HEK293 (cell line): ENCODE results near the gene PPOX.

Experiments
- CTCF ChIA-PET: fragments of 350-600 bp; formaldehyde crosslinking; extraction: SDS; loops from one replicate; lab custom pipeline; 2021; ENCODE audit warnings: antibody characterized with exemption; lab: Yijun Ruan, JAX
- POLR2A ChIA-PET: fragments of 300-600 bp; formaldehyde crosslinking; extraction: SDS; loops from one replicate; lab custom pipeline; 2020; ENCODE audit warnings: antibody characterized with exemption, inconsistent platforms; lab: Yijun Ruan, JAX
- H3K27ac ChIP-seq: fragments of 200-500 bp; sonication (Bioruptor generic); 2 replicates; pipeline ENCODE4 v1.5.1; 2014; ENCODE audit warnings: low read depth, low read length, control low read depth, inconsistent platforms; ENCODE audit errors: extremely low read depth
- H3K36me3 ChIP-seq, 2 experiments: fragments of 200-500 bp in 1 of 2; sonication (Bioruptor generic) in 1 of 2; 1 replicate in 1 of 2; 2 replicates in 1 of 2; pipeline ENCODE4 v1.5.1; 2014 to 2017; ENCODE audit warnings: inconsistent platforms in 2 of 2, low read length in 2 of 2; ENCODE audit not compliant: control insufficient read depth in 2 of 2, insufficient read depth in 1 of 2
- H3K4me1 ChIP-seq: fragments of 200-500 bp; sonication (Bioruptor generic); 2 replicates; pipeline ENCODE4 v1.5.1; 2014; ENCODE audit warnings: mild to moderate bottlenecking, low read length, inconsistent platforms; ENCODE audit not compliant: control insufficient read depth, insufficient read depth
- H3K4me3 ChIP-seq: 2 replicates; pipeline ENCODE4 v1.5.1; 2011; ENCODE audit warnings: low read depth, mild to moderate bottlenecking, control low read depth, low read length, moderate library complexity
- H3K9me3 ChIP-seq: fragments of 200-500 bp; sonication (Bioruptor generic); 2 replicates; pipeline ENCODE4 v1.5.1; 2014; ENCODE audit warnings: low read depth, low read length, inconsistent platforms; ENCODE audit not compliant: control insufficient read depth, insufficient read depth
- ZBTB17 ChIP-seq: fragments of 450-650 bp; formaldehyde crosslinking; IDR thresholded peaks from 2 replicates; pipeline ENCODE4 v1.5.1; 2016; ENCODE audit warnings: missing biosample characterization, missing genetic modification characterization
- ZBTB20 ChIP-seq: fragments of 450-650 bp; formaldehyde crosslinking; IDR thresholded peaks from 2 replicates; pipeline ENCODE4 v1.5.1; 2016; ENCODE audit warnings: missing biosample characterization, missing genetic modification characterization
- ZBTB48 ChIP-seq: fragments of 450-650 bp; formaldehyde crosslinking; IDR thresholded peaks from 2 replicates; pipeline ENCODE4 v1.5.1; 2016; ENCODE audit warnings: missing biosample characterization, missing genetic modification characterization
- ZNF2 ChIP-seq: fragments of 450-650 bp; formaldehyde crosslinking; IDR thresholded peaks from 2 replicates; pipeline ENCODE4 v1.5.1; 2016; ENCODE audit warnings: missing biosample characterization, missing genetic modification characterization
- ZNF350 ChIP-seq: fragments of 450-650 bp; formaldehyde crosslinking; IDR thresholded peaks from 2 replicates; pipeline ENCODE4 v1.5.0; 2017; ENCODE audit warnings: missing biosample characterization, mild to moderate bottlenecking, missing genetic modification characterization
- ZNF366 ChIP-seq: fragments of 450-650 bp; formaldehyde crosslinking; conservative IDR thresholded peaks from 2 replicates; pipeline ENCODE4 v1.5.1; 2016; ENCODE audit warnings: missing biosample characterization, missing genetic modification characterization
- ZNF558 ChIP-seq: fragments of 450-650 bp; formaldehyde crosslinking; IDR thresholded peaks from 2 replicates; pipeline ENCODE4 v1.5.1; 2016; ENCODE audit warnings: missing biosample characterization, missing genetic modification characterization
- ZNF561 ChIP-seq: fragments of 450-650 bp; IDR thresholded peaks from 2 replicates; pipeline ENCODE4 v1.5.1; 2018; ENCODE audit warnings: missing biosample characterization, missing genetic modification characterization, borderline replicate concordance
- ZNF600 ChIP-seq: fragments of 450-650 bp; formaldehyde crosslinking; IDR thresholded peaks from 2 replicates; pipeline ENCODE4 v1.5.1; 2016; ENCODE audit warnings: missing biosample characterization, missing genetic modification characterization
- ZNF629 ChIP-seq: fragments of 450-650 bp; formaldehyde crosslinking; IDR thresholded peaks from 2 replicates; pipeline ENCODE4 v1.5.1; 2017; ENCODE audit warnings: missing biosample characterization, missing genetic modification characterization
- ZNF654 ChIP-seq: fragments of 450-650 bp; formaldehyde crosslinking; IDR thresholded peaks from 2 replicates; pipeline ENCODE4 v1.5.1; 2016; ENCODE audit warnings: low read depth, missing biosample characterization, missing genetic modification characterization
- ZNF660 ChIP-seq: fragments of 450-650 bp; IDR thresholded peaks from 2 replicates; pipeline ENCODE4 v1.5.1; 2018; ENCODE audit warnings: missing biosample characterization, mild to moderate bottlenecking, missing genetic modification characterization
- ZNF747 ChIP-seq: fragments of 450-650 bp; formaldehyde crosslinking; IDR thresholded peaks from 2 replicates; pipeline ENCODE4 v1.5.1; 2016; ENCODE audit warnings: missing biosample characterization, missing genetic modification characterization
- TF ChIP-seq, protein P1 (sequence below): fragments of 450-650 bp; formaldehyde crosslinking; IDR thresholded peaks from 2 replicates; pipeline ENCODE4 v1.5.1; 2016; ENCODE audit warnings: missing biosample characterization, missing genetic modification characterization
- TF ChIP-seq, protein P2 (sequence below): fragments of 450-650 bp; formaldehyde crosslinking; IDR thresholded peaks from 2 replicates; pipeline ENCODE4 v1.5.1; 2016; ENCODE audit warnings: missing biosample characterization, missing genetic modification characterization
- TF ChIP-seq, protein P3 (sequence below): fragments of 450-650 bp; IDR thresholded peaks from 2 replicates; pipeline ENCODE4 v1.5.1; 2018; ENCODE audit warnings: missing biosample characterization, missing genetic modification characterization
- TF ChIP-seq, protein P4 (sequence below): fragments of 450-650 bp; formaldehyde crosslinking; IDR thresholded peaks from 2 replicates; pipeline ENCODE4 v1.5.1; 2016; ENCODE audit warnings: missing biosample characterization, missing genetic modification characterization

The PPOX gene

DNA sequence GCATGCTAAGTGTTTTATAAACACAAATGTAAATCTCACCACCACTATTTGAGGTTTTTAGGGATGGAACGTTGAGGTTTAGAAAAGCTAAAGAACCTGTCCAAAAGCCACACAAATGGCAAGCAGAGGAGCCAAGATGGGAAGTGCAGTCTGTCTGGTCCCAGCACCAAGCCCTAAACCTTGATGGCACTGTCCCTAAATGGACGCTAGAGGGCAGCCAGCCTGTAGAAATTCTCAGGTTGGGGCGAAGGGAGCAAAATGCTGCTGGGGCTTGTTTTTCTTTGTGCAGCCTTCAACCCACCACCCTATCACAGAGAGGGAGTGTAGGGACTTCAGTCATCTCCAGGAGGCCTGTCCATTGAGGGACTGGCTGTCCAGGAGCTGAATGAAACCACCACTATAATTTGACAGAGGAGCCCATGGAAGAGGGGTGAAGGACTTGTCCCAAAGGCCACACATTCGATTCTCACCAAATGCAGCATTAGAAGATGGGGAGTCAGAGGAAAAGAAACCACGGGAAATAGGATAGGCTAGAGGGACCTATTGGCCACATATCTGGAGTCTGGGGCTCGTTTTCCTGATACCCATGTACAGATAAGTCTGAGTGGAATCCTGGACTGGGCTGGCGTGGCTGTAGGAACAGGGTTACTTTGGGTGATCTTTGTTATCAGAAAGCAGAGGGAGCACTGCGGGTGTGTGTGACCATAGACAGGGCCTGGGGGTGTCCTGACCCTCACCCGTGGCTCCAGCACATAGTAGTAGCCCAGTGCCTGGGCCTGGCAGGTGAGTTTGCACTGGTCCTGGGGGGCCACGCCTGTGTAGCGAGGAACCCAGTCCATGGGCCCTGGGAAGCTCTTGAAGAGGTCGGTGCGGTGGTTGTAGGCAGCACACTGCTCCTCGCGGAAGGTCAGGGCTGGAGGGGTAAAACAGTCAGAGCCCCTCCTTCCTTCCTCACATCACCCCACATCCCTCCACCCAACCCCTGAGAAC is 26.5 kb downstream of the PPOX start:
- CTCF ChIA-PET, result interaction anchor here (0.6 to 4.5 kb wide), 40 partner anchors 8 to 669 kb away, joined by 3 to 45 read pairs (median 5); partner anchors contain the start of genes APOA2, NDUFS2, PPOX and TOMM40L
- TF ChIP-seq, protein P1, sequence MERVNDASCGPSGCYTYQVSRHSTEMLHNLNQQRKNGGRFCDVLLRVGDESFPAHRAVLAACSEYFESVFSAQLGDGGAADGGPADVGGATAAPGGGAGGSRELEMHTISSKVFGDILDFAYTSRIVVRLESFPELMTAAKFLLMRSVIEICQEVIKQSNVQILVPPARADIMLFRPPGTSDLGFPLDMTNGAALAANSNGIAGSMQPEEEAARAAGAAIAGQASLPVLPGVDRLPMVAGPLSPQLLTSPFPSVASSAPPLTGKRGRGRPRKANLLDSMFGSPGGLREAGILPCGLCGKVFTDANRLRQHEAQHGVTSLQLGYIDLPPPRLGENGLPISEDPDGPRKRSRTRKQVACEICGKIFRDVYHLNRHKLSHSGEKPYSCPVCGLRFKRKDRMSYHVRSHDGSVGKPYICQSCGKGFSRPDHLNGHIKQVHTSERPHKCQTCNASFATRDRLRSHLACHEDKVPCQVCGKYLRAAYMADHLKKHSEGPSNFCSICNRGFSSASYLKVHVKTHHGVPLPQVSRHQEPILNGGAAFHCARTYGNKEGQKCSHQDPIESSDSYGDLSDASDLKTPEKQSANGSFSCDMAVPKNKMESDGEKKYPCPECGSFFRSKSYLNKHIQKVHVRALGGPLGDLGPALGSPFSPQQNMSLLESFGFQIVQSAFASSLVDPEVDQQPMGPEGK, result peak; percentile 42; the same call in 1 of the 2 replicates
- TF ChIP-seq ZNF629 (tag by site-specific recombination) (no peak), ZNF2 (tag by site-specific recombination) (0 out of 2 replicates have a peak, but pooled peaks have one; percentile 28), ZBTB48 (peak; percentile 39; the same call in 1 of the 2 replicates), ZNF350 (tag by site-specific recombination) (no peak), ZNF366 (no peak), ZNF558 (no peak), ZNF561 (tag by site-specific recombination) (no peak), ZNF747 (no peak), ZNF654 (tag by site-specific recombination) (peak; percentile 87), ZNF600 (tag by site-specific recombination) (no peak), ZBTB20 (tag by site-specific recombination) (no peak), ZNF660 (tag by site-specific recombination) (0 out of 2 replicates have a peak, but pooled peaks have one; percentile 41), ZBTB17 (tag by site-specific recombination) (peak; percentile 40)
- TF ChIP-seq, protein P2, sequence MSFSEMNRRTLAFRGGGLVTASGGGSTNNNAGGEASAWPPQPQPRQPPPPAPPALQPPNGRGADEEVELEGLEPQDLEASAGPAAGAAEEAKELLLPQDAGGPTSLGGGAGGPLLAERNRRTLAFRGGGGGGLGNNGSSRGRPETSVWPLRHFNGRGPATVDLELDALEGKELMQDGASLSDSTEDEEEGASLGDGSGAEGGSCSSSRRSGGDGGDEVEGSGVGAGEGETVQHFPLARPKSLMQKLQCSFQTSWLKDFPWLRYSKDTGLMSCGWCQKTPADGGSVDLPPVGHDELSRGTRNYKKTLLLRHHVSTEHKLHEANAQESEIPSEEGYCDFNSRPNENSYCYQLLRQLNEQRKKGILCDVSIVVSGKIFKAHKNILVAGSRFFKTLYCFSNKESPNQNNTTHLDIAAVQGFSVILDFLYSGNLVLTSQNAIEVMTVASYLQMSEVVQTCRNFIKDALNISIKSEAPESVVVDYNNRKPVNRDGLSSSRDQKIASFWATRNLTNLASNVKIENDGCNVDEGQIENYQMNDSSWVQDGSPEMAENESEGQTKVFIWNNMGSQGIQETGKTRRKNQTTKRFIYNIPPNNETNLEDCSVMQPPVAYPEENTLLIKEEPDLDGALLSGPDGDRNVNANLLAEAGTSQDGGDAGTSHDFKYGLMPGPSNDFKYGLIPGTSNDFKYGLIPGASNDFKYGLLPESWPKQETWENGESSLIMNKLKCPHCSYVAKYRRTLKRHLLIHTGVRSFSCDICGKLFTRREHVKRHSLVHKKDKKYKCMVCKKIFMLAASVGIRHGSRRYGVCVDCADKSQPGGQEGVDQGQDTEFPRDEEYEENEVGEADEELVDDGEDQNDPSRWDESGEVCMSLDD (tag by site-specific recombination), result 0 out of 2 replicates have a peak, but pooled peaks have one; percentile 35
- TF ChIP-seq, protein P3, sequence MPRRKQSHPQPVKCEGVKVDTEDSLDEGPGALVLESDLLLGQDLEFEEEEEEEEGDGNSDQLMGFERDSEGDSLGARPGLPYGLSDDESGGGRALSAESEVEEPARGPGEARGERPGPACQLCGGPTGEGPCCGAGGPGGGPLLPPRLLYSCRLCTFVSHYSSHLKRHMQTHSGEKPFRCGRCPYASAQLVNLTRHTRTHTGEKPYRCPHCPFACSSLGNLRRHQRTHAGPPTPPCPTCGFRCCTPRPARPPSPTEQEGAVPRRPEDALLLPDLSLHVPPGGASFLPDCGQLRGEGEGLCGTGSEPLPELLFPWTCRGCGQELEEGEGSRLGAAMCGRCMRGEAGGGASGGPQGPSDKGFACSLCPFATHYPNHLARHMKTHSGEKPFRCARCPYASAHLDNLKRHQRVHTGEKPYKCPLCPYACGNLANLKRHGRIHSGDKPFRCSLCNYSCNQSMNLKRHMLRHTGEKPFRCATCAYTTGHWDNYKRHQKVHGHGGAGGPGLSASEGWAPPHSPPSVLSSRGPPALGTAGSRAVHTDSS, result no peak
- TF ChIP-seq, protein P4, sequence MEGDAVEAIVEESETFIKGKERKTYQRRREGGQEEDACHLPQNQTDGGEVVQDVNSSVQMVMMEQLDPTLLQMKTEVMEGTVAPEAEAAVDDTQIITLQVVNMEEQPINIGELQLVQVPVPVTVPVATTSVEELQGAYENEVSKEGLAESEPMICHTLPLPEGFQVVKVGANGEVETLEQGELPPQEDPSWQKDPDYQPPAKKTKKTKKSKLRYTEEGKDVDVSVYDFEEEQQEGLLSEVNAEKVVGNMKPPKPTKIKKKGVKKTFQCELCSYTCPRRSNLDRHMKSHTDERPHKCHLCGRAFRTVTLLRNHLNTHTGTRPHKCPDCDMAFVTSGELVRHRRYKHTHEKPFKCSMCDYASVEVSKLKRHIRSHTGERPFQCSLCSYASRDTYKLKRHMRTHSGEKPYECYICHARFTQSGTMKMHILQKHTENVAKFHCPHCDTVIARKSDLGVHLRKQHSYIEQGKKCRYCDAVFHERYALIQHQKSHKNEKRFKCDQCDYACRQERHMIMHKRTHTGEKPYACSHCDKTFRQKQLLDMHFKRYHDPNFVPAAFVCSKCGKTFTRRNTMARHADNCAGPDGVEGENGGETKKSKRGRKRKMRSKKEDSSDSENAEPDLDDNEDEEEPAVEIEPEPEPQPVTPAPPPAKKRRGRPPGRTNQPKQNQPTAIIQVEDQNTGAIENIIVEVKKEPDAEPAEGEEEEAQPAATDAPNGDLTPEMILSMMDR (tag by site-specific recombination), result peak; percentile 71
- POLR2A ChIA-PET, result interaction anchor here (0.6 kb wide), 1 partner anchor 10 kb away, joined by 3 read pairs; the partner anchor contains the start of gene NDUFS2

More for the DNA sequence above, 26.5 kb downstream of the PPOX start:
- Histone ChIP-seq H3K4me3 (no peak overlapping the region), H3K9me3 (no peaks in the 10 kb centered on the region), H3K36me3 (no peaks in the 10 kb centered on the region), H3K27ac (no peak overlapping the region), H3K4me1 (no peaks in the 10 kb centered on the region)
